GM12878 (cell line): ENCODE measurements around the gene ZNF281.

ENCODE experiments used
- ATF2 ChIP-seq: IDR thresholded peaks from 2 replicates; pipeline ENCODE4 v1.6.1; 2012; ENCODE audit warnings: low read length, inconsistent platforms
- CREB1 ChIP-seq: IDR thresholded peaks from 2 replicates; pipeline ENCODE4 v1.6.1; 2012; ENCODE audit warnings: low read depth, mild to moderate bottlenecking, inconsistent platforms
- CTCF ChIP-seq, 3 experiments: IDR thresholded peaks in 2 of 3; conservative IDR thresholded peaks in 1 of 3; 2 replicates each; pipeline ENCODE4 v1.5.1; 2011; ENCODE audit warnings: low read depth in 3 of 3, low read length in 3 of 3, mild to moderate bottlenecking in 3 of 3, control low read depth in 2 of 3, moderate library complexity in 2 of 3, inconsistent platforms in 1 of 3, mixed read lengths in 1 of 3; ENCODE audit not compliant: control insufficient read depth in 2 of 3, insufficient read depth in 1 of 3; ENCODE audit errors: extremely low read depth in 1 of 3
- HDAC2 ChIP-seq: fragments of 200-600 bp; sonication (generic); IDR thresholded peaks from 2 replicates; pipeline ENCODE4 v1.6.1; 2017
- POLR2AphosphoS5 ChIP-seq: IDR thresholded peaks from 2 replicates; pipeline ENCODE4 v1.6.1; 2011; ENCODE audit warnings: mild to moderate bottlenecking, low read length, inconsistent platforms
- RFX5 ChIP-seq: IDR thresholded peaks from 2 replicates; pipeline ENCODE4 v1.6.1; 2011; ENCODE audit warnings: low read depth, low read length, improper control_type of control experiment
- SMC3 ChIP-seq: IDR thresholded peaks from 2 replicates; pipeline ENCODE4 v1.6.1; 2011; ENCODE audit warnings: low read length, improper control_type of control experiment, borderline replicate concordance
- SRF ChIP-seq, 2 experiments: IDR thresholded peaks; 2 replicates each; pipeline ENCODE4 v1.6.1; 2011; ENCODE audit warnings: low read depth in 2 of 2, low read length in 2 of 2, mild to moderate bottlenecking in 1 of 2, moderate library complexity in 1 of 2
- SUZ12 ChIP-seq: fragments of 200-600 bp; sonication (generic); IDR thresholded peaks from one replicate; pipeline ENCODE4 v1.6.1; 2018; ENCODE audit warnings: antibody characterized with exemption, mild to moderate bottlenecking; ENCODE audit not compliant: unreplicated experiment
- YY1 ChIP-seq: IDR thresholded peaks from 2 replicates; pipeline ENCODE4 v1.6.1; 2011; ENCODE audit warnings: low read depth, mild to moderate bottlenecking, low read length

- no peak for TF ChIP-seq YY1
- no peak for TF ChIP-seq SRF (IDR thresholded peaks at IDR 0.05; ENCODE audit: low read depth in 2 of 2, low read length in 2 of 2)
- TF ChIP-seq HDAC2: no peak
- no peak for TF ChIP-seq POLR2AphosphoS5
- no peak for TF ChIP-seq SUZ12
- no peak for TF ChIP-seq CTCF (IDR thresholded peaks at IDR 0.05 in 2 of 3, conservative IDR thresholded peaks at IDR 0.05 in 1 of 3; ENCODE audit: control insufficient read depth in 2 of 3, extremely low read depth in 1 of 3, insufficient read depth in 1 of 3, low read depth in 3 of 3, low read length in 3 of 3)
- TF ChIP-seq SMC3: no peak
- TF ChIP-seq CREB1: no peak
- no peak for TF ChIP-seq RFX5
- TF ChIP-seq ATF2: no peak
These were observed 41.8 kb downstream of the ZNF281 start for GRCh38 chr1:200367841-200368534.
